ENCODE data around the gene CBARP.

The CBARP gene

DNA sequence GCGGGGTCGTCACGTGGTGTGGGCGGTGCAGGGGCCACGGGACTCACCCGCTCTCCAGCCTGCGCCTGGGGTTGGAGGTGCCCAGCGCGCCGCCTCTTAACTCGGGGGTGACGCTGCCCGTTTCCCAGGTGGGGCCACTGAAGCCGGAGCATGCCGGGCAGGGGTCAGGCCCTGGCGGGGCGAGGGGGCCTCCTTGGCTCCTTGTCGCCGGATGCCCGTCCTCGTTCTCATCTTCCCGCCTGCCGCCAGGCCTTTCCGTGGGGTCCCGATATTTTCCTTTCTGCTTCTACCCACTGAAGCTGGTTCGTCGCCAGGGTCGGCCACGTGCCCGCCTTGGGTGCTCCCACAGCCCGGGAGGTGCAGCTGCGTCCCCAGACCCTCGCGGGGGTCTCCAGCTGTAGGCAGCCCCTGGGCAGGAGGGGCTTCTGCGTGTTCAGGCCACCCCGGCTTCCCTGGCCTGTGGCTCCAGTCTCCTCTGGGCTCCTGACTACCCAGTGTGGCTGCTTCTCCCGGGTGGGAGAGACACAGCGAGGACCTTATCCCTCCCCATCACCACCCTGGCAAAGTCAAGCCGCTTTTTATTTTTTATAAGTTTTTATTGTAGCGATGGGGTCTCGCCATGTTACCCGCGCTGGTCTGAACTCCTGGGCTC lies 38.3 kb upstream of the CBARP start:
- no peak for DNase-seq (ENCODE audit: low read depth)

DNA sequence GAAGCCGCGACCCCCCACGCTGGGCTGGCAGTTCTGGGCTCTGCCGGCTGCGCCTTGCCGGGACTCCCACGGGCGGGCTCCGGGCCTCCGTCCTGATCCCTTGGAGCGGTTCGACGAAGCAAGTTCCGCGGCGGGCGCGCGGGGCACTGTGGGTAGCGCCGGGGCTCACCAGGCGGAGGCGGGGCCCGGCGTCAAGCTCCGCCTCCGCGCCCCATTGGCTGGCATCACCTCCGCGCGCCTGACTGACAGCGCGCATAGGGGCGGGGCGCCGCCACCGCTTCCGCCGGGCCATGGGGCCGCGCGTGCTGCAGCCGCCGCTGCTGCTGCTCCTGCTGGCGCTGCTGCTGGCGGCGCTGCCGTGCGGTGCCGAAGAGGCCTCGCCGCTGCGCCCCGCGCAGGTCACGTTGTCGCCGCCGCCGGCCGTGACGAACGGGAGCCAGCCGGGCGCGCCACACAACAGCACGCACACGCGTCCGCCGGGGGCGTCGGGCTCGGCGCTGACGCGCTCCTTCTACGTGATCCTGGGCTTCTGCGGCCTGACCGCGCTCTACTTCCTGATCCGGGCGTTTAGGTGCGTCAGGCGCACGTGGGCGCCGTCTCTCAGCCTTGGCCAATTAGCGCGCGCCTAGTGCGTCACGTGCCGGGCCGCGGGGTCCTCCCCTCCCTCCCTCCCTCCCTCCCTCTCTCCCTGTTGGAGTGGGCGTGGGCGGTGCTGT lies 37.6 kb upstream of the CBARP start, which contains the start of gene FAM174C:
Gene FAM174C (plus strand): TSS at position 271 of the 716 bp plus-strand sequence. CDS start 20 bp downstream, at position 291.
- peak; percentile 84 for DNase-seq (ENCODE audit: low read depth)

- no peak for DNase-seq (ENCODE audit: low read depth)
These were observed 37.1 kb upstream of the CBARP start for GRCh38 chr19:1274852-1275259.

DNA sequence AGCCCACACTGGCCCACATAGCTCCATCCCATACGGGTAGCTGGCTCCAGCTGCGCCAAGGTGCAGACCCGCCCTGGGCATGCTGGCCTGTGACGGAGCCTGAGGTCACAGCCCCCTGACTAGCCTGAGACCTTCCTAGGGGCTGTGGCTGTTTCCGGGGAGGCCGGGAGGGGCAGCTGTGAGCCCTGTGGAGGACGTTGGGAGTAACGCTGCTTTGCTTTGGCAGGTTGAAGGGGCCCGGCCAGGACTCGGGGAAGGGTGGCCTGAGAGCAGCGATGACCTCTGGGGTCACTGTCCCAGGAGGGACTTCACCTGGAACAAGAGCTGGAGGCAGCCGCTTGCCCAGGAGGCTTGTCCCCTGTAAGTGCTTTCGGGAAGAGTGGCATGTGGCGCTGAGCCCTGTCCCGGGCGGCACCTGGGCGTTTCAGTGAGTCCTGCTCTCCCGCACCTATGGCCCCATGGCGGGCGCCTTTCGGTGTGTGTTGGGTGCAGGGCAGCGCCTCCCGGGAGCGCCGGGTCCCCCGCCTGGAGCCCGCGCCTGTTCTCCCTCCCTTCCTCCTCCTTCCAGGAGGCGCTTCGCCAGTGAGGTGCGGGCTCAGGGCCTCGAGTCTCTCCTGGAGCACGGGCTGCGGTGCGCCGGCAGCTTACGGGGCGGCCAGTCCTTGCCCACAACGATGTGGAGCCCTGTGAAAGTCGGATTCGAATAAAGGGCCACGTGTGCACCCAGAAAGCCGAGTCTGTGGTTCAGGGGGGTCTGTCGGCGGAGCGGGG lies 36.5 kb upstream of the CBARP start:
- DNase-seq (ENCODE audit: low read depth) = no peak

GRCh38 chr19:1273263-1274041 lies 35.6 kb upstream of the CBARP start:
- DNase-seq (ENCODE audit: low read depth) = no peak

DNA sequence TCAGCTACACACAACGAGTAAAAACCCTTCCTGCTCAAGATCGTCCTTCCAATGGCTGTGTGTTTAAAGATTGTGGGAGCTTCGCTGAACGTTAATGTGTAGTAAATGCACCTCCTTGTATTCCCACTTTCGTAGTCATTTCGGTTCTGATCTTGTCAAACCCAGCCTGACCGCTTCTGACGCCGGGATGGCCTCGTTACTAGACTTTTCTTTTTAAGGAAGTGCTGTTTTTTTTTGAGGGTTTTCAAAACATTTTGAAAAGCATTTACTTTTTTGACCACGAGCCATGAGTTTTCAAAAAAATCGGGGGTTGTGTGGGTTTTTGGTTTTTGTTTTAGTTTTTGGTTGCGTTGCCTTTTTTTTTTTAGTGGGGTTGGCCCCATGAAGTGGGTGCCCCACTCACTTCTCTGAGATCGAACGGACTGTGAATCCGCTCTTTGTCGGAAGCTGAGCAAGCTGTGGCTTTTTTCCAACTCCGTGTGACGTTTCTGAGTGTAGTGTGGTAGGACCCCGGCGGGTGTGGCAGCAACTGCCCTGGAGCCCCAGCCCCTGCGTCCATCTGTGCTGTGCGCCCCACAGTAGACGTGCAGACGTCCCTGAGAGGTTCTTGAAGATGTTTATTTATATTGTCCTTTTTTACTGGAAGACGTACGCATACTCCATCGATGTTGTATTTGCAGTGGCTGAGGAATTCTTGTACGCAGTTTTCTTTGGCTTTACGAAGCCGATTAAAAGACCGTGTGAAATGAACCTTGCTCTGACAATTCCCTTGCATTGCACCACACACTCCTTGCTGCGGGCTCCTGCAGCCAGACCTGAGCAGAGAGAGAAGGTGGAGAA lies 34.8 kb upstream of the CBARP start:
- no peak for DNase-seq (ENCODE audit: low read depth)

DNA sequence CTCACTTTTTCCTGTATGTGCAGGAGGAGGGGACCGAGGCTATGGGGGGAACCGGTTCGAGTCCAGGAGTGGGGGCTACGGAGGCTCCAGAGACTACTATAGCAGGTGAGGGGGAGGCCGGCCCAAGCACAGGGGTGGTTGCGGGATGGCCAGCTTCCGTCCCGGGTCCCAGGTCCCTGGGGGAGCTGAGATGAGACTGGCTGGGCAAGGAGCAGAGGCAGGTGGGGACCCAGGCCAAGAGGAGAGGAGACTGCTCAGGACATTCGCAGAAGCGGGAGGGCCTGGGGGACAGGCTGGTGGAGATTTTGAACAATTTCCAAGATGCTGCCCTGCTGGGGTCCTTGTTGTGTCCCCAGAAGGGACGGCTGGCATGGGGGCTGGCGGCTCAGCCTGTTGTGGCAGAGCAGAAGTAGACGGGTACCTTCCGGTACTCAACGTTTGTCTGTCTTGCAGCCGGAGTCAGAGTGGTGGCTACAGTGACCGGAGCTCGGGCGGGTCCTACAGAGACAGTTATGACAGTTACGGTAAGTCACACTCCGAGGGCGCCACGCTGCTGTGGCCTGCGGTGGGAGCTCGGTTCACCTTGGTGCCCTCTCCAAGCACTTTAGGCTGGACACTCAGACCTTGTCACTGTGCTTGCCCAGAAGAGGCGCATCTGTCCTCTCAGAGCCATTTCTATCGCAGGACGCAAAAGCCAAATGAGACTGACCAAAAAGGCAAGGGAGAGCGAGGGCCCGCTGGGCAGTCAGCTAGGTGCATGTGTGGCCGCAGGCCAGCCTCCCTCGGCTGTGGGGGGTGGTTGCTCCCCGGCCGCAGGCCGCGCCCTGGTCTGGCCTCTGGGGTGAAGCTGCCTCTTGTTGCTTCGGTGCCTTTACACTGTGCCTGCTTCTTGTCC lies 34.0 kb upstream of the CBARP start:
- no peak for DNase-seq (ENCODE audit: low read depth)

DNA sequence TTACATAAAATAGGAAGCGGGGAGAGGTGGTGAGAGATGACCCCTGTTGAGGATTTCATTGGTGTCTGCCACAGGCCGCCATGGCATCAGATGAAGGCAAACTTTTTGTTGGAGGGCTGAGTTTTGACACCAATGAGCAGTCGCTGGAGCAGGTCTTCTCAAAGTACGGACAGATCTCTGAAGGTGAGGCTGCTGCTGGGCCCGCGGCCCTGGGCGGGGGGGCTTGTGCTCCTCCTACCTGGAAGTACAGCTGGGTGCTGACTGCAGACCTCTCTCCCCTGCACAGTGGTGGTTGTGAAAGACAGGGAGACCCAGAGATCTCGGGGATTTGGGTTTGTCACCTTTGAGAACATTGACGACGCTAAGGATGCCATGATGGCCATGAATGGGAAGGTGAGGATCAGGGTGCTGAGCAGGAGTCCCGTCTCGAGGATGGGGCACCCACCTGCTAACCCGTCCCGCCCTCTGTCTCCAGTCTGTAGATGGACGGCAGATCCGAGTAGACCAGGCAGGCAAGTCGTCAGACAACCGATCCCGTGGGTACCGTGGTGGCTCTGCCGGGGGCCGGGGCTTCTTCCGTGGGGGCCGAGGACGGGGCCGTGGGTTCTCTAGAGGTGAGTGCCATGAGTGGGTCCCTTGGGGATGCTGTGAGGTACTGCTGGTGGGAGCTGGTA lies 33.2 kb upstream of the CBARP start:
- DNase-seq (ENCODE audit: low read depth) = no peak

DNA sequence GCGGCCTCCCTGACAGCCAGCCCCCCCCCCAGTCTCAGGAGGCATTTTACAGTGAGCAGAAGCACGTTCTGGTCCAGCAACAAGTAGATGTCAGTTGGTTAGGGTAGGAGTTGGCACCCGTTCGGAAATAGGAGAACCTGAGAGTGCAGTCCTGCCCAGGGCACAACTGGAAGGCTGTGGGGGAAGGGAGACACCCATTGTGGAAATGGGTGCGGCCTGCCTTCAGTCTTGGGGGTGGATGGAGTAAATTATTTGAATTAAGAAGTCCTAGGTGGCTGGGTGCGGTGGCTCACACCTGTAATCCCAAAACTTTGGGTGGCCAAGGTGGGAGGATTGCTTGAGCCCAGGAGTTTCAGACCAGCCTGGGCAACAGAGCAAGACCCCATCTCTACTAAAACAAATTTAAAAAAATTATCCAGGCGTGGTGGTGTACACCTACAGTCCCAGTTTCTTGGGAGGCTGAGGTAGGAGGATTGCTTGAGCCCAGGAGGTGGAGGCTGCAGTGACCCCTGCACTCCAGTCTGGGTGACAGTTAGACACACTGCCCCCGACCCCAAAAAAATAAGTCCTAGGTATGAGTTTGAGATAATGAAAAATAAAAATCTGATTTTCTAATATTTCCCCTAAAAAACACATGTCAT lies 32.5 kb upstream of the CBARP start:
- no peak for DNase-seq (ENCODE audit: low read depth)

DNA sequence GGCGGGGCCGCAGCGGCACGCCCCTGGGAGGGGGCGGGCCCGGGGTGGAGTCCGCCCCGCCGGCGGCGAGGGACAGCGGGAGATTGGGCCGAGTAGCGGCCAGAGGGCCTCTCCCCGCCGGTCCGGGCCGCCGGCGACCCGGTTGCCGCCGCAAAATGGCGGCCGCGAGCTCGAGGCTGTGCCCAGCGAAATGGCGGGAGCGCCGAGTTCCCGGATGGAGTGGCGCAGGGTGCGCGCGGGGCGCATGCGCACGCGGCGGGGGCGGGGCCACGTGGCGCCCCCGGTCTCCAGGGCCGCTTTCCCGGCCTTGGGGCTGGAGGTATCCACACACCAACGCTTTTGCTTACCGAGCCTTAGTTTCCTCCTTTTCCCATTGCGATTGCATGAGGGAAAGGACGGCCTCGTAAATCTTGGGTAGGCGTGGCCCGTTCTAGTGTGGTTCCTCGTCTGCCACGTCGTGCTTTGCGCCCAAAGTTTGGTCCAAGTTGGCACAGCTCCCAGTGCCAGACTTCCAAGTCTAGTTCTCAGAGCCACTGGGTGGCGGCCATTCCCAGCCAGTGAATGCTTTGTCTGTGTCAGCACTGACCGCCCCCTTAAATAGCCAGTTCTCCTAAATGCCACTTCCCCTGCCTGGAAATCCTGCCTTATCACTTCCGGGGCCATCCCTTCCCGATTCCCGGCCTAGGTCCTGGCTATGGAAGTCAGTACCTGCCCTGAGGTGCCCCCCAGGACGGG lies 31.8 kb upstream of the CBARP start:
- peak; percentile 84 for DNase-seq (ENCODE audit: low read depth)

GRCh38 chr19:1269065-1269477 lies 31.3 kb upstream of the CBARP start, which contains the start of gene CIRBP:
CIRBP (plus strand) TSS chr19:1269332; CDS start chr19:1270934, 1,602 bp downstream.
- peak; percentile 90 for DNase-seq (ENCODE audit: low read depth)

GRCh38 chr19:1268226-1269064 lies 30.6 kb upstream of the CBARP start:
- no peak for DNase-seq (ENCODE audit: low read depth)

DNA sequence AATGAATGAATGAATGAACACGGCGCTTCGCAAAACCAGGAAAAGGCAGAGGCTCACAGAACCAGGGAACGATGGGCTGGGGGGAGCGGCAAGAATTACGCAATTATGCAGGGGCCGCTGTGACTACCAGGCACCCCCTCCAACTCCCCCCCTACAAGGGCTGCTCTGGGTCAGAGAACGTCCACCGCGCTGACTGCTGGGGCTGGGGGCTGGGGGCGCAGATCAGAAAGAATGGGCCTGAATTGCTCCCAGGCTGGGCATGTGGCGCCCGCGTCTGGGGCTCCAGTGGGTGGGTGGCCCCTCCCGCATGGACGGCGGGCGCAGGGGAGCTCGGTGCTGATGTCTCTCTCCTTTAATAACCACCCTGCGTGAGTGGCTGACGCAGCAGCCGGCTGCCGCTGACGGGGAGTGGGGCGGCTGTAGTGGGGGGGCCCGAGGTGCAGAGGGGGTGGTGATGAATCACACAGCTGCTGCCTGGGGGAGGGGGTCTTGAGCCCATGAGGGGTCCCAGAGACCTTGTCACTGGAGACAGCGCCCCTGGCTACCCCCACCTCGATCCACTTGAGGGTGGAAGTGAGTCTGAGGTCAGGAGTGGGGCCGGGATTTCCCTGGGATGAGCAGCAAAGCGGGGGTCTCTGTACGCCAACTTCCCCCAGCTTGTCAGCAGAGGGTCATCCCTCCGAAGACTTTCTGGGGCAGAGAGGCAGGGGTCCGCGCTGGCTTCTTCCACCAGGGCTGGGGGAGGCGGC lies 29.8 kb upstream of the CBARP start:
- DNase-seq (ENCODE audit: low read depth) = no peak

DNA sequence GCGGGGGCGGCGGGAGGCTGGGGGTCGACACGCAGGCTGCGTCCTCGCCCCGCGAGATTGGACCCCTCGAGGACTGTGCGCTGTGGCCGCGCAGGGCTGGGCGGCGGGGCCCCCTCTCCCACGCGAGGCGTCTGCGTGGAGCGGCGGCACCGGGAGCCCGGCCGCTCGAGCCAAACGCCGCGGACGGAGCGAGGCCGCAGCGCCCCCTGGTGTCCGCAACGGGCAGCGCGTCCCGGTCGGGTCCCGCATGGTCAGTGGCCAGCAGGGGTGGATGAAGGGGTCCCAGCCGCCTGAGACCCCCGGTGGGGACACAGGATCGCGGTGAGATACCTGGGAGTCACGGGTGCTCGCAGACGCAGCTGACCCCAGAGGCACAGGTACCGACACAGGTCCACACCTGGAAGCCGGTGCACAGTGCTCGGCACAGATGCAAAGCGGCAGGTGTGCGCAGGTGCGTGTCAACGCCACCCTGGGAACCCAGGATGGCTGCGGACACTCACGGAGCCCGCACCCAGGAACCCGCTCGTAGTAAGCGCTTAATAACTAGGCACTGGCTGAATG lies 29.2 kb upstream of the CBARP start:
- no peak for DNase-seq (ENCODE audit: low read depth)

DNA sequence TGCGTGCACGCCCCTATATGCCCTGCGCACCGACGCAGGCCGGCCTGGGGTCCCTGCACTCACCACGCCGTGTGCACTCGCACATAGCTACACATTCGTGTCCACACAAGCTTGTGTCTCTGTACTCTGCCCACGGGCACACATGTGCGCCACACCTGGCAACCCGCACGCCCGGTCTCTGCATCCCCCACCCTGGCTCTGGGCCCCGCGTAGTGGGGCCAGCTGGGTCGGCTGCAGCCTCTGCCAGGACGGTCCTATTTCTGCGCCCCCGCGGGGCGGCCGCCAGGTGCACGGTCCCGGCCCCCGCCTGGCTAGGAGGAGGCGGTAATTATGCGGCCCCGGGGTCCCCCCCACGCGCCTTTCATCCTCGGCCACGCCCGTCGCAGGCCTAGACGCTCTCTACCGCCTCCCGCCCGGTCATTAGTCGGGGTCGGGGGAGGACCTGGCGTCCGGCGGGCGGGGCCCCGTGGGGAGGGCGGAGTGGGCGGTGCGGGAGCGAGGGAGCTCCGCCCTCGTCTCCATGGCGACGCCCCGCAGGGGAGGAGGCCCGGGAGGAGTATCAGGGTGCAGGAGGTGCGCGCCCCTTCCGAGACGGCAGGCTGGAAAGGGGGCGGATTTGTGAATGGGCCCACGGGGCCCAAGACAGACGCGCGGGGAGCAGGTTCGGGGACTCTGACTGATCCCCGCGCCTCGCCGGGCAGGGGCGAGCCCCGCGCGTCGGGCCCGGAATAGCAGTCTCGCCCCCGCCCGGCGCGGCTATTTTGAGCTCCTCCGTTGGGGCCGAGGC lies 28.5 kb upstream of the CBARP start:
- DNase-seq (ENCODE audit: low read depth) = no peak
